Peyer's patch (tissue), 4 donors: ENCODE data around the gene AADACL2.
"Not testable (repeated sequence)": the region's sequence is repeated elsewhere in the genome, so short reads cannot be mapped to it uniquely, and the experiment has no call there.

Experiments used
- POLR2A ChIP-seq, 2 donors: fragments of 450-650 bp; IDR thresholded peaks; one replicate each; pipeline ENCODE4 v1.5.1; 2017; ENCODE audit warnings: antibody characterized with exemption in 2 of 2, mild to moderate bottlenecking in 2 of 2, moderate library complexity in 2 of 2
- TF ChIP-seq, protein P1 (sequence below), 6 experiments: fragments of 450-650 bp in 4 of 6; fragments of 200-600 bp in 2 of 6; sonication (generic) in 1 of 6; IDR thresholded peaks; one replicate each; pipeline ENCODE4 v1.5.1; 2017 to 2019; ENCODE audit warnings: antibody characterized with exemption in 6 of 6, mild to moderate bottlenecking in 3 of 6, moderate library complexity in 1 of 6

GRCh38 chr3:151764699-151765098 lies 31.0 kb downstream of the AADACL2 start:
- TF ChIP-seq, protein P1, sequence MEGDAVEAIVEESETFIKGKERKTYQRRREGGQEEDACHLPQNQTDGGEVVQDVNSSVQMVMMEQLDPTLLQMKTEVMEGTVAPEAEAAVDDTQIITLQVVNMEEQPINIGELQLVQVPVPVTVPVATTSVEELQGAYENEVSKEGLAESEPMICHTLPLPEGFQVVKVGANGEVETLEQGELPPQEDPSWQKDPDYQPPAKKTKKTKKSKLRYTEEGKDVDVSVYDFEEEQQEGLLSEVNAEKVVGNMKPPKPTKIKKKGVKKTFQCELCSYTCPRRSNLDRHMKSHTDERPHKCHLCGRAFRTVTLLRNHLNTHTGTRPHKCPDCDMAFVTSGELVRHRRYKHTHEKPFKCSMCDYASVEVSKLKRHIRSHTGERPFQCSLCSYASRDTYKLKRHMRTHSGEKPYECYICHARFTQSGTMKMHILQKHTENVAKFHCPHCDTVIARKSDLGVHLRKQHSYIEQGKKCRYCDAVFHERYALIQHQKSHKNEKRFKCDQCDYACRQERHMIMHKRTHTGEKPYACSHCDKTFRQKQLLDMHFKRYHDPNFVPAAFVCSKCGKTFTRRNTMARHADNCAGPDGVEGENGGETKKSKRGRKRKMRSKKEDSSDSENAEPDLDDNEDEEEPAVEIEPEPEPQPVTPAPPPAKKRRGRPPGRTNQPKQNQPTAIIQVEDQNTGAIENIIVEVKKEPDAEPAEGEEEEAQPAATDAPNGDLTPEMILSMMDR (IDR thresholded peaks at IDR 0.05), result not testable (repeated sequence)
- not testable (repeated sequence) for TF ChIP-seq POLR2A (IDR thresholded peaks at IDR 0.05)
